DOHH2 (cell line): ENCODE data around the gene AKAP8L.
A peak's percentile ranks its signal among the peaks of the same experiment; 100 is the strongest.

Experiments
- H3F3A ChIP-seq: fragments of 200-600 bp; sonication (generic), shearing (Covaris generic); 2 replicates; pipeline ENCODE4 v1.6.0; 2016; ENCODE audit warnings: antibody characterized with exemption, mild to moderate bottlenecking; ENCODE audit not compliant: control insufficient read depth, insufficient read depth
- H3K27ac ChIP-seq: fragments of 200-600 bp; sonication (generic); 2 replicates; pipeline ENCODE4 v1.5.1; 2014; ENCODE audit warnings: low read depth, mild to moderate bottlenecking, low read length, moderate library complexity
- H3K27me3 ChIP-seq: fragments of 200-600 bp; sonication (generic); 2 replicates; pipeline ENCODE4 v1.6.1; 2014; ENCODE audit warnings: mild to moderate bottlenecking, low read length, mixed read lengths; ENCODE audit not compliant: control insufficient read depth
- H3K36me3 ChIP-seq: fragments of 200-600 bp; sonication (generic); 2 replicates; pipeline ENCODE4 v1.6.1; 2014; ENCODE audit warnings: mild to moderate bottlenecking, low read length, moderate library complexity, mixed read lengths; ENCODE audit not compliant: control insufficient read depth
- H3K4me1 ChIP-seq: fragments of 200-600 bp; sonication (generic); 2 replicates; pipeline ENCODE4 v1.6.1; 2014; ENCODE audit warnings: mild to moderate bottlenecking, low read length, mixed read lengths; ENCODE audit not compliant: control insufficient read depth
- H3K4me2 ChIP-seq: fragments of 200-600 bp; sonication (generic); 2 replicates; pipeline ENCODE4 v1.6.0; 2014; ENCODE audit warnings: mild to moderate bottlenecking, low read length, moderate library complexity
- H3K4me3 ChIP-seq: fragments of 200-600 bp; sonication (generic); 2 replicates; pipeline ENCODE4 v1.5.1; 2014; ENCODE audit warnings: mild to moderate bottlenecking, low read length, mixed read lengths
- H3K79me2 ChIP-seq: fragments of 200-600 bp; sonication (generic); 2 replicates; pipeline ENCODE4 v1.6.1; 2014; ENCODE audit warnings: mild to moderate bottlenecking, low read length, mixed read lengths; ENCODE audit not compliant: control insufficient read depth
- H3K9me2 ChIP-seq: fragments of 200-600 bp; sonication (generic); replicated peaks from 2 replicates; pipeline ENCODE4 v1.6.1; 2014; ENCODE audit warnings: mild to moderate bottlenecking, low read length, mixed read lengths; ENCODE audit not compliant: control insufficient read depth
- H3K9me3 ChIP-seq: fragments of 200-600 bp; sonication (generic); 2 replicates; pipeline ENCODE4 v1.6.1; 2014; ENCODE audit warnings: antibody characterized with exemption, low read length, mixed read lengths; ENCODE audit not compliant: control insufficient read depth, insufficient read depth
- H4K20me1 ChIP-seq: fragments of 200-600 bp; sonication (generic); 2 replicates; pipeline ENCODE4 v1.6.0; 2014; ENCODE audit warnings: low read depth, mild to moderate bottlenecking, antibody characterized with exemption, low read length, moderate library complexity; ENCODE audit not compliant: control insufficient read depth, insufficient read depth
- CTCF ChIP-seq: fragments of 200-600 bp; sonication (generic); IDR thresholded peaks from one replicate; pipeline ENCODE4 v1.5.1; 2014; ENCODE audit warnings: antibody characterized with exemption, mild to moderate bottlenecking, low read depth, low read length; ENCODE audit not compliant: poor library complexity, severe bottlenecking
- EZH2phosphoT487 ChIP-seq: fragments of 200-600 bp; sonication (generic); IDR thresholded peaks from 2 replicates; pipeline ENCODE4 v1.6.1; 2017; ENCODE audit warnings: borderline replicate concordance, mild to moderate bottlenecking, antibody characterized with exemption, low read length, moderate library complexity, mixed read lengths

Gene AKAP8L

GRCh38 chr19:15421136-15421695 lies 2.4 kb upstream of the AKAP8L start:
- H3K36me3 ChIP-seq, result peaks cover 61% of the 10 kb centered on the region
- H3K79me2 ChIP-seq, result peaks cover 26% of the 10 kb centered on the region
- peaks cover 7% of the 10 kb centered on the region; the same call in 1 of the 2 replicates for H4K20me1 ChIP-seq
- H3K4me1 ChIP-seq, result peaks cover 24% of the 10 kb centered on the region
- no peak overlapping the region for H3K4me2 ChIP-seq
- peaks cover 11% of the 10 kb centered on the region; the same call in 1 of the 2 replicates for H3F3A ChIP-seq
- H3K27ac ChIP-seq, result no peak overlapping the region
- H3K4me3 ChIP-seq, result no peak overlapping the region
- H3K9me2 ChIP-seq, result no peaks in the 10 kb centered on the region
- no peaks in the 10 kb centered on the region for H3K27me3 ChIP-seq
- H3K9me3 ChIP-seq, result no peaks in the 10 kb centered on the region
- TF ChIP-seq EZH2phosphoT487, result no peak

- TF ChIP-seq EZH2phosphoT487 (no peak), CTCF (peak; percentile 8)
- Histone ChIP-seq H3K27ac (no peak overlapping the region), H3K4me1 (peaks cover 26% of the 10 kb centered on the region), H3K27me3 (no peaks in the 10 kb centered on the region), H3K4me2 (peak overlapping the region; percentile 77), H3K36me3 (peaks cover 58% of the 10 kb centered on the region), H3K9me2 (no peaks in the 10 kb centered on the region), H3K4me3 (peak overlapping the region; percentile 66), H3K9me3 (no peaks in the 10 kb centered on the region), H3K79me2 (peaks cover 43% of the 10 kb centered on the region), H3F3A (peaks cover 11% of the 10 kb centered on the region; the same call in 1 of the 2 replicates), H4K20me1 (peaks cover 7% of the 10 kb centered on the region; the same call in 1 of the 2 replicates)
Observed at GRCh38 chr19:15419413-15420025, 731 bp upstream of the AKAP8L start.

- H3K9me2 ChIP-seq, result no peaks in the 10 kb centered on the region
- peaks cover 10% of the 10 kb centered on the region; the same call in 1 of the 2 replicates for H4K20me1 ChIP-seq
- H3K4me2 ChIP-seq, result peak overlapping the region; percentile 76
- no peaks in the 10 kb centered on the region for H3K27me3 ChIP-seq
- TF ChIP-seq CTCF, result no peak
- TF ChIP-seq EZH2phosphoT487, result no peak
- H3F3A ChIP-seq, result peaks cover 11% of the 10 kb centered on the region; the same call in 1 of the 2 replicates
- peaks cover 56% of the 10 kb centered on the region for H3K79me2 ChIP-seq
- peaks cover 26% of the 10 kb centered on the region for H3K4me1 ChIP-seq
- peaks cover 51% of the 10 kb centered on the region for H3K36me3 ChIP-seq
- peak overlapping the region; percentile 97 for H3K4me3 ChIP-seq
- no peaks in the 10 kb centered on the region for H3K9me3 ChIP-seq
- H3K27ac ChIP-seq, result peak overlapping the region; percentile 63
Observed at GRCh38 chr19:15418231-15418578, 583 bp downstream of the AKAP8L start.

GRCh38 chr19:15417699-15418098 lies 1.1 kb downstream of the AKAP8L start:
- no peaks in the 10 kb centered on the region for H3K9me3 ChIP-seq
- no peaks in the 10 kb centered on the region for H3K9me2 ChIP-seq
- H3K79me2 ChIP-seq, result peaks cover 61% of the 10 kb centered on the region
- H3K4me1 ChIP-seq, result peaks cover 26% of the 10 kb centered on the region
- H3K27me3 ChIP-seq, result no peaks in the 10 kb centered on the region
- peaks cover 50% of the 10 kb centered on the region for H3K36me3 ChIP-seq
- peaks cover 11% of the 10 kb centered on the region; the same call in 1 of the 2 replicates for H3F3A ChIP-seq
- H3K4me2 ChIP-seq, result peak overlapping the region; percentile 76
- H3K27ac ChIP-seq, result peak overlapping the region; percentile 63; the same call in 1 of the 2 replicates
- H3K4me3 ChIP-seq, result peak overlapping the region; percentile 97
- peaks cover 11% of the 10 kb centered on the region; the same call in 1 of the 2 replicates for H4K20me1 ChIP-seq
- TF ChIP-seq CTCF, result no peak
- TF ChIP-seq EZH2phosphoT487, result no peak
